ENCODE results near the gene IMMP2L. TPM values are rescaled to one million over a fixed set of nuclear protein-coding genes. Genes with fewer than 3 reads are reported as not detected.

The IMMP2L gene
- total RNA-seq, 1 experiment from 2014 or later = 28.7 TPM

- in situ Hi-C loops (cut with HindIII; ENCODE audit: low sequenced_read_pairs) = no loop called here
- DNase-seq (ENCODE audit: low spot score) = no peak
Measured at GRCh38 chr7:110897538-110897937, 664.8 kb downstream of the IMMP2L start.

- DNase-seq (ENCODE audit: low spot score) = no peak
- in situ Hi-C loops (cut with HindIII; ENCODE audit: low sequenced_read_pairs) = no loop called here
Measured at GRCh38 chr7:110894111-110894510, 668.2 kb downstream of the IMMP2L start.

GRCh38 chr7:110891197-110891596 is 671.1 kb downstream of the IMMP2L start:
- in situ Hi-C loops (cut with HindIII; ENCODE audit: low sequenced_read_pairs) = no loop called here
- DNase-seq (ENCODE audit: low spot score) = no peak

GRCh38 chr7:110890101-110890500 is 672.2 kb downstream of the IMMP2L start:
- in situ Hi-C loops (cut with HindIII; ENCODE audit: low sequenced_read_pairs) = no loop called here
- DNase-seq (ENCODE audit: low spot score) = no peak

- in situ Hi-C loops (cut with HindIII; ENCODE audit: low sequenced_read_pairs) = no loop called here
- no peak for DNase-seq (ENCODE audit: low spot score)
Measured at GRCh38 chr7:110889335-110889734, 673.0 kb downstream of the IMMP2L start.

- in situ Hi-C loops (cut with HindIII; ENCODE audit: low sequenced_read_pairs) = no loop called here
- DNase-seq (ENCODE audit: low spot score) = no peak
Measured at GRCh38 chr7:110888641-110889040, 673.7 kb downstream of the IMMP2L start.

GRCh38 chr7:110885474-110885873 is 676.8 kb downstream of the IMMP2L start:
- in situ Hi-C loops (cut with HindIII; ENCODE audit: low sequenced_read_pairs) = no loop called here

GRCh38 chr7:110881721-110882120 is 680.6 kb downstream of the IMMP2L start:
- in situ Hi-C loops (cut with HindIII; ENCODE audit: low sequenced_read_pairs) = no loop called here
- no peak for DNase-seq (ENCODE audit: low spot score)

More at GRCh38 chr7:110885474-110885873, 676.8 kb downstream of the IMMP2L start:
- DNase-seq (ENCODE audit: low spot score) = no peak

- in situ Hi-C loops (cut with HindIII; ENCODE audit: low sequenced_read_pairs) = no loop called here
- no peak for DNase-seq (ENCODE audit: low spot score)
Measured at GRCh38 chr7:110880971-110881370, 681.3 kb downstream of the IMMP2L start.

- DNase-seq (ENCODE audit: low spot score) = no peak
- in situ Hi-C loops (cut with HindIII; ENCODE audit: low sequenced_read_pairs) = no loop called here
Measured at GRCh38 chr7:110877016-110877415, 685.3 kb downstream of the IMMP2L start.

GRCh38 chr7:110875346-110875745 is 686.9 kb downstream of the IMMP2L start:
- in situ Hi-C loops (cut with HindIII; ENCODE audit: low sequenced_read_pairs) = no loop called here

GRCh38 chr7:110871856-110872255 is 690.4 kb downstream of the IMMP2L start:
- in situ Hi-C loops (cut with HindIII; ENCODE audit: low sequenced_read_pairs) = no loop called here
- DNase-seq (ENCODE audit: low spot score) = no peak

More at GRCh38 chr7:110875346-110875745, 686.9 kb downstream of the IMMP2L start:
- no peak for DNase-seq (ENCODE audit: low spot score)

- in situ Hi-C loops (cut with HindIII; ENCODE audit: low sequenced_read_pairs) = no loop called here
- no peak for DNase-seq (ENCODE audit: low spot score)
Measured at GRCh38 chr7:110870926-110871325, 691.4 kb downstream of the IMMP2L start.

GRCh38 chr7:110868458-110868857 is 693.8 kb downstream of the IMMP2L start:
- DNase-seq (ENCODE audit: low spot score) = no peak
- in situ Hi-C loops (cut with HindIII; ENCODE audit: low sequenced_read_pairs) = no loop called here

- in situ Hi-C loops (cut with HindIII; ENCODE audit: low sequenced_read_pairs) = no loop called here
Measured at GRCh38 chr7:110867771-110868170, 694.5 kb downstream of the IMMP2L start.

GRCh38 chr7:110863258-110863657 is 699.0 kb downstream of the IMMP2L start:
- no peak for DNase-seq (ENCODE audit: low spot score)
- in situ Hi-C loops (cut with HindIII; ENCODE audit: low sequenced_read_pairs) = no loop called here

More at GRCh38 chr7:110867771-110868170, 694.5 kb downstream of the IMMP2L start:
- no peak for DNase-seq (ENCODE audit: low spot score)

GRCh38 chr7:110861163-110861562 is 701.1 kb downstream of the IMMP2L start:
- in situ Hi-C loops (cut with HindIII; ENCODE audit: low sequenced_read_pairs) = no loop called here

GRCh38 chr7:110857106-110857505 is 705.2 kb downstream of the IMMP2L start:
- DNase-seq (ENCODE audit: low spot score) = no peak
- in situ Hi-C loops (cut with HindIII; ENCODE audit: low sequenced_read_pairs) = no loop called here

More at GRCh38 chr7:110861163-110861562, 701.1 kb downstream of the IMMP2L start:
- DNase-seq (ENCODE audit: low spot score) = no peak

GRCh38 chr7:110856704-110857103 is 705.6 kb downstream of the IMMP2L start:
- in situ Hi-C loops (cut with HindIII; ENCODE audit: low sequenced_read_pairs) = no loop called here
- DNase-seq (ENCODE audit: low spot score) = no peak

GRCh38 chr7:110854651-110855050 is 707.6 kb downstream of the IMMP2L start:
- DNase-seq (ENCODE audit: low spot score) = no peak
- in situ Hi-C loops (cut with HindIII; ENCODE audit: low sequenced_read_pairs) = no loop called here

- no peak for DNase-seq (ENCODE audit: low spot score)
- in situ Hi-C loops (cut with HindIII; ENCODE audit: low sequenced_read_pairs) = no loop called here
Measured at GRCh38 chr7:110854166-110854565, 708.1 kb downstream of the IMMP2L start.

- no peak for DNase-seq (ENCODE audit: low spot score)
- in situ Hi-C loops (cut with HindIII; ENCODE audit: low sequenced_read_pairs) = no loop called here
Measured at GRCh38 chr7:110853263-110853662, 709.0 kb downstream of the IMMP2L start.
